ENCODE results near the gene TEX22.

The TEX22 gene

GRCh38 chr14:105427412-105427811 lies 29.1 kb downstream of the TEX22 start:
- Histone ChIP-seq H3K27me3 (no peaks in the 10 kb centered on the region), H3K27ac (no peak overlapping the region), H3K4me3 (ENCODE audit: low read depth in 1 of 2, low read length in 1 of 2) (no peak overlapping the region), H3K9me3 (no peaks in the 10 kb centered on the region), H3K36me3 (no peaks in the 10 kb centered on the region), H3K4me1 (ENCODE audit: control insufficient read depth in 1 of 2, insufficient read depth in 1 of 2, low read depth in 1 of 2, low read length in 1 of 2) (no peaks in the 10 kb centered on the region)
- TF ChIP-seq CTCF (IDR thresholded peaks at IDR 0.05): no peak

GRCh38 chr14:105427936-105428485 lies 29.7 kb downstream of the TEX22 start:
- H3K27ac ChIP-seq: no peak overlapping the region
- no peaks in the 10 kb centered on the region for H3K27me3 ChIP-seq
- no peak overlapping the region for H3K4me3 ChIP-seq (ENCODE audit: low read depth in 1 of 2, low read length in 1 of 2)
- H3K36me3 ChIP-seq: no peaks in the 10 kb centered on the region
- H3K4me1 ChIP-seq (ENCODE audit: control insufficient read depth in 1 of 2, insufficient read depth in 1 of 2, low read depth in 1 of 2, low read length in 1 of 2): no peaks in the 10 kb centered on the region
- no peaks in the 10 kb centered on the region for H3K9me3 ChIP-seq
- TF ChIP-seq CTCF (IDR thresholded peaks at IDR 0.05): no peak

DNA sequence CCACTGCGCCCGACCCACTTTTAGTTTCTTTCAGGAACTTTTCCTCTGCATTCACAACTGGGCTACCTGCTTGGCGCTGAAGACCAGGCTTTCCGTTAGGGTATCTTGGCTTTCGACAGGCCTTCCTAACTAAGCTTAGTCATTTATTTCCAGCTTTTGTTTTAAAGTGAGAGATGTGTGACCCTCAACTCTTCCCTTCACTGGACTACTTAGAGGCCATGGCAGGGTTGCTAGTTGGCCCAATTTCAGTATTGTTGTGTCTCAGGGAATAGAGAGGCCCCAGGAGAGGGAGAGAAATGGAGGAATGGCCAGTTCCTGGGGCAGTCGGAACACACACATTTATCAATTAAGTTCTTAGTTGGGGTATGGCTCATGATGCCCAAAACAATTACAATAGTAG lies 31.7 kb downstream of the TEX22 start:
- no peak overlapping the region for H3K27ac ChIP-seq
- TF ChIP-seq CTCF (IDR thresholded peaks at IDR 0.05): no peak
- no peaks in the 10 kb centered on the region for H3K9me3 ChIP-seq
- no peaks in the 10 kb centered on the region for H3K4me1 ChIP-seq (ENCODE audit: control insufficient read depth in 1 of 2, insufficient read depth in 1 of 2, low read depth in 1 of 2, low read length in 1 of 2)
- H3K27me3 ChIP-seq: no peaks in the 10 kb centered on the region
- H3K36me3 ChIP-seq: no peaks in the 10 kb centered on the region
- H3K4me3 ChIP-seq (ENCODE audit: low read depth in 1 of 2, low read length in 1 of 2): no peak overlapping the region

DNA sequence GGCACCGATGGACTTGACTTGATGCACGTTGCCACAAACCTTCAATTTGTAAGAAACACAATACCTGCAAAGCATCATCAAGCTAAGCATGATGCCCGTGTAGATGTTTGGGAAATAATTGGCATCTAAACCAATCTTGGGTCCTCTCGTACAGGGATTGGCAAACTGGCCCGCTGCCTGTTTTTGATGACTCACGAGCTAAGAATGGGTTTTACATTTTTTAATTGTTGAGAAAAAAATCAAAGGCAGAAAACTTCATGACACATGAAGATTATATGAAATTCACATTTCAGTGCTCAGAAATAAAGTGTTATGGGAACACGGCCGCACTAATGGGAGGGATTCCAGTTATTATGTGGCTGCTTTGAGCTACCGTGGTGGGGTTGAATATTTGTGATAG lies 32.2 kb downstream of the TEX22 start:
- H3K4me3 ChIP-seq (ENCODE audit: low read depth in 1 of 2, low read length in 1 of 2): no peak overlapping the region
- H3K36me3 ChIP-seq: no peaks in the 10 kb centered on the region
- H3K9me3 ChIP-seq: no peaks in the 10 kb centered on the region
- H3K27ac ChIP-seq: no peak overlapping the region
- no peak for TF ChIP-seq CTCF (IDR thresholded peaks at IDR 0.05)
- H3K4me1 ChIP-seq (ENCODE audit: control insufficient read depth in 1 of 2, insufficient read depth in 1 of 2, low read depth in 1 of 2, low read length in 1 of 2): no peaks in the 10 kb centered on the region
- H3K27me3 ChIP-seq: no peaks in the 10 kb centered on the region

DNA sequence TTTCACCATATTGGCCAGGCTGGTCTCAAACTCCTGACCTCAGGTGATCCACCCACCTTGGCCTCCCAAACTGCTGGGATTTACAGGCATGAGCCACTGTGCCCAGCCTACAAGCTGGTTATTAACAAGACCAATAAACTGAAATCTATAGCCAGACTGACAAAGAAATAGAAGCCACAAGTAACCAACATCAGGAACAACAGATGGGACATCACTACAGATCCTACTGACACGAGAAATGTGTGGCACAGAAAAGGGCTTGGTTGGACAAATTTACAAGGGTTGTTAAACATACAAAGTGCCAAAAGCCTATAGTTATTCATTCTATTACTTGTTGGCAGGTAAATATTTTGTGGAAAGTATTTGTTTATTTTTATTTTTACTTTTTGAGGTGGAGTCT lies 32.9 kb downstream of the TEX22 start:
- H3K27me3 ChIP-seq: no peaks in the 10 kb centered on the region
- TF ChIP-seq CTCF (IDR thresholded peaks at IDR 0.05): no peak
- H3K4me1 ChIP-seq (ENCODE audit: control insufficient read depth in 1 of 2, insufficient read depth in 1 of 2, low read depth in 1 of 2, low read length in 1 of 2): no peaks in the 10 kb centered on the region
- H3K36me3 ChIP-seq: no peaks in the 10 kb centered on the region
- no peaks in the 10 kb centered on the region for H3K9me3 ChIP-seq
- no peak overlapping the region for H3K27ac ChIP-seq
- H3K4me3 ChIP-seq (ENCODE audit: low read depth in 1 of 2, low read length in 1 of 2): no peak overlapping the region

DNA sequence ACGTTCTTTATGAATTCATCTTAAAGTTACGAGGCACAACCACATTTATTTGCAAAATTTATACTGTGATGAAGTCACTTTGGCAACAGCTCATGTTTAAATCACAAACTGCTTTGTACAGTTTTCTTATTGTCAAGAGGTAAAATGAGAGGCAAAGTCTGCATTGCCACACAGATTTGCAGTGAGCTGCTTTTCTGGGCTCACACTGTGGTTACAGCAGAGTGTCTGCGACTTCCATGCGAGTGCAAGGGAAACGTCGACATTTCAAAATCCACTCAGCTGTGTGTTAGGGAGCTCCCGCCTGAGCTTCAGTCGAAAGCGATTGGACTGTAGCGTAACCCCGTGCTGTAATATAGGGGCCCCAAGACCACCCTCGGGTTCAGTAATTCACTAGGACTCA lies 34.3 kb downstream of the TEX22 start:
- no peaks in the 10 kb centered on the region for H3K27me3 ChIP-seq
- TF ChIP-seq CTCF (IDR thresholded peaks at IDR 0.05): no peak
- no peak overlapping the region for H3K27ac ChIP-seq
- no peaks in the 10 kb centered on the region for H3K36me3 ChIP-seq
- H3K4me1 ChIP-seq (ENCODE audit: control insufficient read depth in 1 of 2, insufficient read depth in 1 of 2, low read depth in 1 of 2, low read length in 1 of 2): no peaks in the 10 kb centered on the region
- H3K4me3 ChIP-seq (ENCODE audit: low read depth in 1 of 2, low read length in 1 of 2): no peak overlapping the region
- no peaks in the 10 kb centered on the region for H3K9me3 ChIP-seq

All from neutrophil (primary cell).